Muscle of arm (tissue), 12 donors: ENCODE data around the gene MRC2. TPM values are rescaled to one million over a fixed set of nuclear protein-coding genes. Genes with fewer than 3 reads are reported as not detected.
"Not testable (repeated sequence)": the region's sequence is repeated elsewhere in the genome, so short reads cannot be mapped to it uniquely, and the experiment has no call there.

ENCODE experiments used
- DNase-seq: peaks from one replicate; pipeline ENCODE4 v3.0.0-alpha.2; 2013
- polyA plus RNA-seq, 12 donors: library from polyadenylated mRNA; unstranded; fragments of 120-200 nt; gene quantifications; one replicate each; pipeline ENCODE4 v1.2.1, GENCODE V29; 2013; ENCODE audit not compliant: insufficient read length in 12 of 12

Gene MRC2
- polyA plus RNA-seq, 12 donors = 105 to 196 (median 128) TPM

GRCh38 chr17:62676952-62677596 lies 49.6 kb downstream of the MRC2 start:
- DNase-seq = no peak

- no peak for DNase-seq
Observed at GRCh38 chr17:62678214-62678919, 50.9 kb downstream of the MRC2 start.

- DNase-seq = no peak
Observed at GRCh38 chr17:62679866-62680377, 52.5 kb downstream of the MRC2 start.

GRCh38 chr17:62680541-62681052 lies 53.1 kb downstream of the MRC2 start:
- no peak for DNase-seq

- DNase-seq = no peak
Observed at GRCh38 chr17:62681061-62681938, 53.8 kb downstream of the MRC2 start.

GRCh38 chr17:62681939-62682381 lies 54.5 kb downstream of the MRC2 start:
- DNase-seq = no peak

GRCh38 chr17:62684179-62684578 lies 56.7 kb downstream of the MRC2 start:
- no peak for DNase-seq

- DNase-seq = no peak
Observed at GRCh38 chr17:62687997-62688396, 60.5 kb downstream of the MRC2 start.

GRCh38 chr17:62688398-62689160 lies 61.1 kb downstream of the MRC2 start:
- no peak for DNase-seq

- DNase-seq = no peak
Observed at GRCh38 chr17:62689441-62690167, 62.1 kb downstream of the MRC2 start.

- no peak for DNase-seq
Observed at GRCh38 chr17:62690168-62690897, 62.9 kb downstream of the MRC2 start.

GRCh38 chr17:62691589-62691915 lies 64.1 kb downstream of the MRC2 start:
- DNase-seq = not testable (repeated sequence)

- no peak for DNase-seq
Observed at GRCh38 chr17:62692159-62692651, 64.7 kb downstream of the MRC2 start.

- no peak for DNase-seq
Observed at GRCh38 chr17:62692721-62693431, 65.4 kb downstream of the MRC2 start.

GRCh38 chr17:62693616-62694409 lies 66.3 kb downstream of the MRC2 start:
- no peak for DNase-seq

GRCh38 chr17:62695093-62695738 lies 67.7 kb downstream of the MRC2 start:
- DNase-seq = not testable (repeated sequence)

GRCh38 chr17:62696256-62696655 lies 68.8 kb downstream of the MRC2 start:
- DNase-seq = no peak
